Upper lobe of right lung (tissue), 1 donor: ENCODE data around the gene ALDH3B1. TPM values are rescaled to one million over a fixed set of nuclear protein-coding genes. Genes with fewer than 3 reads are reported as not detected.

Experiments
- ATAC-seq: fragments of 200-7000 bp; cut with Tn5 transposase; one replicate; pipeline ENCODE4 v1.9.1; 2020; ENCODE audit warnings: mild to moderate bottlenecking, moderate library complexity
- DNase-seq: peaks from one replicate; pipeline ENCODE4 v3.0.0-alpha.2; 2020
- H3K27ac ChIP-seq: fragments of 200-600 bp; one replicate; pipeline ENCODE4 v1.8.0; 2022
- H3K27me3 ChIP-seq: fragments of 200-600 bp; one replicate; pipeline ENCODE4 v1.8.0; 2022; ENCODE audit warnings: mild to moderate bottlenecking
- H3K36me3 ChIP-seq: fragments of 200-600 bp; one replicate; pipeline ENCODE4 v1.8.0; 2022
- H3K4me1 ChIP-seq: fragments of 200-600 bp; one replicate; pipeline ENCODE4 v1.8.0; 2022
- H3K4me3 ChIP-seq: fragments of 200-600 bp; one replicate; pipeline ENCODE4 v1.8.0; 2022; ENCODE audit warnings: mild to moderate bottlenecking
- H3K9me3 ChIP-seq: fragments of 200-600 bp; one replicate; pipeline ENCODE4 v1.8.0; 2022
- CTCF ChIP-seq: fragments of 200-600 bp; IDR thresholded peaks from one replicate; pipeline ENCODE4 v1.8.0; 2022; ENCODE audit warnings: antibody characterized with exemption
- intact Hi-C: fragments of 100-400 bp; cut with DNase I; formaldehyde crosslinking; loops from one replicate; pipeline ENCODE4 v1.11.0; 2022
- total RNA-seq: library from RNA; stranded (reverse); fragmentation: NEBNext Ultra II Directional; extraction: Animal tissue kit (Norgen Biotek cat#: 25700); gene quantifications from one replicate; pipeline ENCODE4 v1.2.1, GENCODE V29; 2021
- donor health status: DM: no; HTN: yes; CAD: no; lungs with severe emphysema.

The ALDH3B1 gene
- total RNA-seq, 1 donor from 2014 or later: 95.9 TPM

- peak; percentile 50 for ATAC-seq
- Histone ChIP-seq H3K36me3 (no peaks in the 10 kb centered on the region), H3K4me3 (no peak overlapping the region), H3K27me3 (no peaks in the 10 kb centered on the region), H3K27ac (peak overlapping the region; percentile 91), H3K4me1 (peaks cover 54% of the 10 kb centered on the region), H3K9me3 (no peaks in the 10 kb centered on the region)
- no peak for TF ChIP-seq CTCF
- DNase-seq: peak; percentile 92
- intact Hi-C loops: no loop called here
Measured at GRCh38 chr11:68014157-68014946, 4.2 kb downstream of the ALDH3B1 start.

- intact Hi-C loops: no loop called here
- Histone ChIP-seq H3K4me3 (no peak overlapping the region), H3K4me1 (peaks cover 47% of the 10 kb centered on the region), H3K27ac (peak overlapping the region; percentile 91), H3K9me3 (no peaks in the 10 kb centered on the region), H3K27me3 (no peaks in the 10 kb centered on the region), H3K36me3 (no peaks in the 10 kb centered on the region)
- TF ChIP-seq CTCF: no peak
- ATAC-seq (no peak), DNase-seq (peak; percentile 64)
Measured at GRCh38 chr11:68014947-68015447, 4.9 kb downstream of the ALDH3B1 start.

GRCh38 chr11:68015467-68015866, 5.3 kb downstream of the ALDH3B1 start:
- peaks cover 47% of the 10 kb centered on the region for H3K4me1 ChIP-seq
- no peaks in the 10 kb centered on the region for H3K9me3 ChIP-seq
- DNase-seq (no peak), ATAC-seq (no peak)
- H3K4me3 ChIP-seq: no peak overlapping the region
- TF ChIP-seq CTCF: no peak
- intact Hi-C loops: no loop called here
- no peak overlapping the region for H3K27ac ChIP-seq
- no peaks in the 10 kb centered on the region for H3K36me3 ChIP-seq
- no peaks in the 10 kb centered on the region for H3K27me3 ChIP-seq

- Histone ChIP-seq H3K27me3 (no peaks in the 10 kb centered on the region), H3K36me3 (no peaks in the 10 kb centered on the region), H3K4me1 (peaks cover 45% of the 10 kb centered on the region), H3K4me3 (no peak overlapping the region), H3K27ac (no peak overlapping the region), H3K9me3 (no peaks in the 10 kb centered on the region)
- no peak for TF ChIP-seq CTCF
- ATAC-seq (no peak), DNase-seq (peak; percentile 59)
- intact Hi-C loops: no loop called here
Measured at GRCh38 chr11:68016161-68016903, 6.2 kb downstream of the ALDH3B1 start.

- Histone ChIP-seq H3K27ac (peak overlapping the region; percentile 11), H3K4me3 (no peak overlapping the region), H3K27me3 (no peaks in the 10 kb centered on the region), H3K36me3 (peaks cover 4% of the 10 kb centered on the region), H3K9me3 (no peaks in the 10 kb centered on the region), H3K4me1 (peaks cover 36% of the 10 kb centered on the region)
- DNase-seq (no peak), ATAC-seq (no peak)
- intact Hi-C loops: no loop called here
- no peak for TF ChIP-seq CTCF
Measured at GRCh38 chr11:68016904-68017817, 7.0 kb downstream of the ALDH3B1 start.
